ENCODE data around the gene DRC1.

Gene DRC1

GRCh38 chr2:26463244-26464192, 61.8 kb downstream of the DRC1 start:
- Histone ChIP-seq H3K9ac (ENCODE audit: low read length) (no peak overlapping the region), H3K4me1 (ENCODE audit: low read length) (no peaks in the 10 kb centered on the region), H3F3A (ENCODE audit: insufficient read depth, low read length) (no peaks in the 10 kb centered on the region), H4K20me1 (ENCODE audit: insufficient read depth, low read length) (no peaks in the 10 kb centered on the region), H3K9me3 (replicated peaks; ENCODE audit: insufficient read depth, low read length) (no peaks in the 10 kb centered on the region), H3K27ac (ENCODE audit: low read length) (no peak overlapping the region), H3K36me3 (replicated peaks; ENCODE audit: insufficient read depth, low read length) (no peaks in the 10 kb centered on the region), H3K4me3 (ENCODE audit: low read length) (no peak overlapping the region), H3K27me3 (replicated peaks; ENCODE audit: insufficient read depth, low read length) (peaks cover 6% of the 10 kb centered on the region; the same call in 1 of the 2 replicates), H3K4me2 (ENCODE audit: low read depth, low read length) (no peak overlapping the region), H2AFZ (ENCODE audit: low read length) (no peak overlapping the region), H3K79me2 (ENCODE audit: low read length) (no peaks in the 10 kb centered on the region), H3K9me2 (replicated peaks; ENCODE audit: insufficient read depth, low read length) (no peaks in the 10 kb centered on the region)
- no peak for DNase-seq
- TF ChIP-seq CTCF (IDR thresholded peaks at IDR 0.05; ENCODE audit: low read length) (no peak), EZH2 (optimal IDR thresholded peaks at IDR 0.05; ENCODE audit: low read depth, low read length) (no peak), EZH2phosphoT487 (IDR thresholded peaks at IDR 0.05; ENCODE audit: low read length) (no peak)

- H3K9me2 ChIP-seq (replicated peaks; ENCODE audit: insufficient read depth, low read length): no peaks in the 10 kb centered on the region
- no peak overlapping the region for H2AFZ ChIP-seq (ENCODE audit: low read length)
- H3K9me3 ChIP-seq (replicated peaks; ENCODE audit: insufficient read depth, low read length): no peaks in the 10 kb centered on the region
- no peak overlapping the region for H3K4me3 ChIP-seq (ENCODE audit: low read length)
- H3K79me2 ChIP-seq (ENCODE audit: low read length): no peaks in the 10 kb centered on the region
- H3K4me2 ChIP-seq (ENCODE audit: low read depth, low read length): no peak overlapping the region
- no peak for DNase-seq
- no peaks in the 10 kb centered on the region for H3K4me1 ChIP-seq (ENCODE audit: low read length)
- H4K20me1 ChIP-seq (ENCODE audit: insufficient read depth, low read length): no peaks in the 10 kb centered on the region
- no peaks in the 10 kb centered on the region for H3K36me3 ChIP-seq (replicated peaks; ENCODE audit: insufficient read depth, low read length)
- no peak overlapping the region for H3K9ac ChIP-seq (ENCODE audit: low read length)
- TF ChIP-seq CTCF (IDR thresholded peaks at IDR 0.05; ENCODE audit: low read length) (no peak), EZH2phosphoT487 (IDR thresholded peaks at IDR 0.05; ENCODE audit: low read length) (no peak), EZH2 (optimal IDR thresholded peaks at IDR 0.05; ENCODE audit: low read depth, low read length) (no peak)
- no peaks in the 10 kb centered on the region for H3F3A ChIP-seq (ENCODE audit: insufficient read depth, low read length)
- H3K27me3 ChIP-seq (replicated peaks; ENCODE audit: insufficient read depth, low read length): peaks cover 6% of the 10 kb centered on the region; the same call in 1 of the 2 replicates
- H3K27ac ChIP-seq (ENCODE audit: low read length): no peak overlapping the region
Observed at GRCh38 chr2:26464390-26465265, 62.9 kb downstream of the DRC1 start.

GRCh38 chr2:26465266-26465925, 63.7 kb downstream of the DRC1 start:
- H3K79me2 ChIP-seq (ENCODE audit: low read length): no peaks in the 10 kb centered on the region
- no peaks in the 10 kb centered on the region for H3K4me1 ChIP-seq (ENCODE audit: low read length)
- no peaks in the 10 kb centered on the region for H3K9me2 ChIP-seq (replicated peaks; ENCODE audit: insufficient read depth, low read length)
- no peak overlapping the region for H3K27ac ChIP-seq (ENCODE audit: low read length)
- no peaks in the 10 kb centered on the region for H3F3A ChIP-seq (ENCODE audit: insufficient read depth, low read length)
- no peaks in the 10 kb centered on the region for H3K36me3 ChIP-seq (replicated peaks; ENCODE audit: insufficient read depth, low read length)
- H4K20me1 ChIP-seq (ENCODE audit: insufficient read depth, low read length): no peaks in the 10 kb centered on the region
- H3K27me3 ChIP-seq (replicated peaks; ENCODE audit: insufficient read depth, low read length): no peaks in the 10 kb centered on the region
- no peak for DNase-seq
- H3K4me2 ChIP-seq (ENCODE audit: low read depth, low read length): no peak overlapping the region
- H3K9me3 ChIP-seq (replicated peaks; ENCODE audit: insufficient read depth, low read length): no peaks in the 10 kb centered on the region
- no peak overlapping the region for H2AFZ ChIP-seq (ENCODE audit: low read length)
- H3K4me3 ChIP-seq (ENCODE audit: low read length): no peak overlapping the region
- no peak for TF ChIP-seq EZH2phosphoT487 (IDR thresholded peaks at IDR 0.05; ENCODE audit: low read length)
- no peak for TF ChIP-seq EZH2 (optimal IDR thresholded peaks at IDR 0.05; ENCODE audit: low read depth, low read length)
- TF ChIP-seq CTCF (IDR thresholded peaks at IDR 0.05; ENCODE audit: low read length): no peak
- no peak overlapping the region for H3K9ac ChIP-seq (ENCODE audit: low read length)
